NCI-H187 (cell line): ENCODE results near the gene OAF.
"Not testable (repeated sequence)": the region's sequence is repeated elsewhere in the genome, so short reads cannot be mapped to it uniquely, and the experiment has no call there.

Source experiments
- DNase-seq, 2 experiments: peaks; one replicate each; lab custom pipeline; 2025; lab: John Stamatoyannopoulos, UW

The OAF gene

GRCh38 chr11:120243221-120243620 lies 32.4 kb downstream of the OAF start:
- no peak for DNase-seq

- no peak for DNase-seq
Observed at GRCh38 chr11:120244476-120245365, 33.9 kb downstream of the OAF start.

GRCh38 chr11:120245434-120245833 lies 34.6 kb downstream of the OAF start:
- no peak for DNase-seq

- DNase-seq = no peak
Observed at GRCh38 chr11:120248551-120249278, 37.9 kb downstream of the OAF start.

- no peak for DNase-seq
Observed at GRCh38 chr11:120249279-120250262, 38.7 kb downstream of the OAF start.

GRCh38 chr11:120253377-120253776 lies 42.5 kb downstream of the OAF start:
- DNase-seq = not testable (repeated sequence)

- no peak for DNase-seq
Observed at GRCh38 chr11:120254788-120255518, 44.1 kb downstream of the OAF start.

- no peak for DNase-seq
Observed at GRCh38 chr11:120255519-120255866, 44.7 kb downstream of the OAF start.

GRCh38 chr11:120256178-120256577 lies 45.3 kb downstream of the OAF start:
- DNase-seq = no peak

GRCh38 chr11:120256779-120257178 lies 45.9 kb downstream of the OAF start:
- no peak for DNase-seq

GRCh38 chr11:120257346-120257745 lies 46.5 kb downstream of the OAF start:
- DNase-seq = no peak

- DNase-seq = no peak
Observed at GRCh38 chr11:120258661-120259060, 47.8 kb downstream of the OAF start.

GRCh38 chr11:120259241-120259640 lies 48.4 kb downstream of the OAF start:
- DNase-seq = no peak

- no peak for DNase-seq
Observed at GRCh38 chr11:120259988-120260565, 49.2 kb downstream of the OAF start.

GRCh38 chr11:120260616-120261015 lies 49.8 kb downstream of the OAF start:
- no peak for DNase-seq

GRCh38 chr11:120261321-120261720 lies 50.5 kb downstream of the OAF start:
- DNase-seq = no peak

- DNase-seq = no peak
Observed at GRCh38 chr11:120261931-120262330, 51.1 kb downstream of the OAF start.

- no peak for DNase-seq
Observed at GRCh38 chr11:120267319-120267718, 56.5 kb downstream of the OAF start.

GRCh38 chr11:120268686-120269085 lies 57.9 kb downstream of the OAF start:
- no peak for DNase-seq

- no peak for DNase-seq
Observed at GRCh38 chr11:120270386-120270785, 59.6 kb downstream of the OAF start.

- no peak for DNase-seq
Observed at GRCh38 chr11:120271672-120272071, 60.8 kb downstream of the OAF start.
